Medulla oblongata (tissue), 1 donor: ENCODE measurements around the gene NUDT7.

Experiments used
- DNase-seq: peaks from one replicate; pipeline ENCODE4 v3.0.0-alpha.2; 2015; ENCODE audit errors: extremely low spot score

The NUDT7 gene

GRCh38 chr16:77722309-77723107 is at the start of gene NUDT7:
NUDT7 (plus strand) TSS chr16:77722514; CDS start chr16:77722583, 69 bp downstream.
- DNase-seq = peak; percentile 97

DNA sequence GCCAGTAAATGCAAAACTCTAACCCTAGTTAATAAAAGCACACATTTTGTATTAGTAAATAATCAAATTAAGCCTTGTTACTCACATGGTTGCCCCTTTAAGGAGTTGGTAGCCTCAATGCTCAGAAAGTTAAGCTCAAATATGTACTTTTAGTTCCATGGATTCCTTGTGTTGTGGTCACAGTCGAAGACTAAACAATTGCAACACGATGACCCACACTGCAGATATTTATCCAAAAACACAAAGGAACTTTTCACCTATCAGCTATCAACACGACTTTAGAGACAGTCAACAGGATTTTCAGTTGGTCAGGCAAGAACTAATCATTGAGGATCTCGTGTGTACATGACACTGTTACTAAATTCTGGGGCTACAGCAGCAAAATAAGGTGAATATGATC is 47.4 kb upstream of the NUDT7 start:
- DNase-seq = no peak

- peak; percentile 89 for DNase-seq
These were observed 46.6 kb upstream of the NUDT7 start for GRCh38 chr16:77675464-77676324.

GRCh38 chr16:77677129-77677528 is 45.2 kb upstream of the NUDT7 start:
- DNase-seq = no peak

- DNase-seq = no peak
These were observed 42.9 kb upstream of the NUDT7 start for GRCh38 chr16:77679391-77679790.

GRCh38 chr16:77679901-77680300 is 42.4 kb upstream of the NUDT7 start:
- no peak for DNase-seq

DNA sequence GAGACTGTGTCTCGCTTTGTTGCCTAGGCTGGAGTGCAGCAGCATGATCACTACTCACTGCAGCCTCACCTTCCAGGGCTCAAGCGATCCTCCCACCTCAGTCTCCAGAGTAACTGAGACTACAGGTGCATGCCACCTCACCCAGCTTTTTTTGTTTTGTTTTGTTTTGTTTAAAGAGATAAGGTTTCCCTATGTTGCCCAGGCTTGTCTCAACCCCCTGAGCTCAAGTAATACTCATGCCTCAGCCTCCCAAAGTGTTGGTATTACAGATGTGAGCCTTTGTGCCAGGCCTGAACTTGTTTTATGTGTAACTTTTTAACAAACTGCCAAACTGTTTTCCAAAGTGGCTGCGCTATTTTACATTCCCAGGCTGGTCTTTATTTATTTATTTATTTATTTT is 41.8 kb upstream of the NUDT7 start:
- DNase-seq = no peak

DNA sequence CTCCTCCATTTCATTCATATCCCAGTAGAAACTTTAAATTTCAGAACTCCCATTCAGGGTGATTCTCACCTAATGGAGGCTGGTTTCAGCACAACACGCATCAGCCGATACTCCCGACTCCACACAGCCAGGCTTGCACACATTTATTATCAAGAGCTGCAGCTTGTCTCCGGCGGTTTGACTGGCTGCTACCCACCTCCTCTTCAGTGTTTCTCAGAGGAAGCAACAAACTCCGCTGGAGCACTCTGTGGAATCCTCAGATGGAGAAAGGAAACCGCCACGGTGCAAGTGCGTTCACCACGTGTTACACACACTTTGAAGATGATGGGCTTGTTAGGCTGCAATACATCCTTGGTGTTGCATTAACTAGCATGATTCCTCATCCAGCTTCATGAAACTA is 39.7 kb upstream of the NUDT7 start:
- DNase-seq = no peak

DNA sequence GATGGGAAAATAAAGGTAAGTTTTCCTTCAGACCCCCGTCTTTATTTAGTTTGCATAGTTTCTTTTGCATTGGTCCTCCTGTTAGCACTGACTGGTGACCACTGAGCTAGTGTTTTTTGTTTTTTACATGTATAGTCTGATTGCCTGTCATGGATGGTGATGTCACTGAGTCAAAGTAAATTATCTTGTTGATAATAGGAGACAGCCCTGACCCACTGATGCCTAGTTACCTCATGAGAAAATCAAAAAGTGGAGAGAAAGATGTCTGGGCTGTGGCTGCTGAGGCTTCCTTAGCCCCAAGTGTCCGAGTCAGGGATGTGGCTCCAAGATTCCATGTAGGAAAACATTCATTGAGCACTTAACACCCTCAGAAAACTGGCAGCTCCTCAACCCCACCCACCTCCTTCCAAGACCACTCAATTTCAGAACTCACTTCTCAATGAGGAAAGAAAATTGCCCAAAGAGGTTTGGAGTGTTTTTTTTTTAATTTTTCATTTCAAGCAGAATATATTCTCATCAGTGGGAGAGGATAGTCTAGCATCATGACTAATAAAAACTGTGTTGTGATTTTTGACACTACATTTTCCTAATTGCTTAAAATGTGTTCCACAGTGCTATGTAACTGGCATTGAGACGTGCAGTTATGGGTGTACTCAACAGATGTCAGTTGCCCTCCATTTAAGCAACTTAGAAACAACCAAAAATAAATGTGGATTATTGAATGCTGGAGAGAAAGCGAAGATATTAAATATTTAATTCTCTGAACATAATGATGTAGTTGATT is 38.7 kb upstream of the NUDT7 start:
- no peak for DNase-seq

GRCh38 chr16:77684181-77684526 is 38.2 kb upstream of the NUDT7 start:
- no peak for DNase-seq

GRCh38 chr16:77686385-77686784 is 35.9 kb upstream of the NUDT7 start:
- no peak for DNase-seq

GRCh38 chr16:77689971-77690370 is 32.3 kb upstream of the NUDT7 start:
- DNase-seq = no peak

GRCh38 chr16:77690416-77690815 is 31.9 kb upstream of the NUDT7 start:
- no peak for DNase-seq

DNA sequence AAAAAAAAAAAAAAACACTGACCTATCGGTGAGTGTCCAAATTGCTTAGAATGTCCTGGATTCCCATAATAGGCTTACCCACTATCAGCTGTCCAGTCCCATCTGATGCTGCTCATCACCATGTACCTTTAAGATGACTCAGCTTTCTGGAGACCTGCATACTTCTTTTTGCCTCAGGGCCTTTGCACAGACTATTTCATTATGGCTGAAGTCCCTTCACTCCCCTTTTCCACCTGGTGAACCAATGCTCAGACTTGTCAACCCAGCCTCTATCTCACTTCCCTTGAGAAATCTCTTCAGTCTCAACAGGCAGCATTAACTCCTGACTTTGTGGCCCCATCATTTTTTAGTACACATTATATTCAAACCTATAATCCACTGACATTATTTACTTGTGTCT is 29.7 kb upstream of the NUDT7 start:
- no peak for DNase-seq

DNA sequence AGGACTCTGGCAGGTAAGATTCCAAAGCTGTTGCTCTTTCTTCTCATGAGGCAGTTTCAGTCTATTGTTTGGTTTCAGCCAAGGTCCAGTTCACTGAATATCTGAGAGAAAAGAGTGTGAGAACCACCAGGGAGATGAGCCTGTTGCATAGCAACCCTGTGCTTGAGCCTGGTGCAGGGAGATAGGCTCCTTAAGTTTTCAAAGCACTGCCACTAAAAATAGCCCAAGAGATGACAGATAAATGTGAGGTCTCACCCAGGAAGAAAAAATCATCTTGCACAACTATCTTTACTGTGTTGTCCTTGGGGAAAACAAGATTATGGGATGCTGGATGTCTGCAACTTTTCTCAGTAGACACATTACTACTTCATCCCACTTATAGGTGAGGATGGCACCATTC is 26.2 kb upstream of the NUDT7 start:
- DNase-seq = no peak

DNA sequence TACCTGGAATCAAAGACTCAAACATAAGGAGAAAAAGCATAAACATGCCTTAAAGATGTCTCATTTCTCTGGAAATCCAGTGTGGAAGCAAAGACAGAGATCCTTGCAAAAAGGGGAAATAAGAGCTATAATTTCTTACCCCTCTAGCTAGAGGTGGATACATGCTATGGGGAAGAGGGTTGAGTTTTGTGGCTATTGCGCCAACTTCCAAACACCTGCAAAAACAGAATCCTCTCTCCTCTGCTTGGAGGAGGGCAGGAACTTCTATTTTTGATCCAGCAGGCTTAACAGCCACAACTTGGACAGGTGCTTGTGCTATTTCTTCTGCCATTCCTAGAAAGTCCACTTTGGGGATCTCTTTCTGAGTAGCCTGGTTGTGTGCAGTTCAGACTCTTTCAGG is 21.5 kb upstream of the NUDT7 start:
- DNase-seq = no peak

DNA sequence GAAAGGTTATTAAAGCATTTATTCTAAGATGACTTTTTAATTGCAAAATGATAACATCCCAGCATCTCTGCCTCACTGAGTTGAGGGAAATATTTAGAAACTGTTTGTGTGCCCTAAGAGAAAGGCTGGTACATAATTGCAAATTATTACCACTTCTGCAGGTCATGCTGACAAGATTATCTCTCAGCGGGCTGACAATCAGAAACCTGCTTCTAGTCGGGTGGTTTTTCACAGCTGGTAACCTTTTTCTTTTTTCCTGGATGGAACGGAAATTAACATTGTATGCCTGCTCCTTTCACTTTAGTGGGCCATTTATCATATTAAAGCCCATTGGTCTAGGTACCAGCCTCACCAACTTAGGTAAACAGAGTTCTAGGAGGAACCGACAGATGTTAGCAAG is 17.0 kb upstream of the NUDT7 start:
- DNase-seq = no peak

DNA sequence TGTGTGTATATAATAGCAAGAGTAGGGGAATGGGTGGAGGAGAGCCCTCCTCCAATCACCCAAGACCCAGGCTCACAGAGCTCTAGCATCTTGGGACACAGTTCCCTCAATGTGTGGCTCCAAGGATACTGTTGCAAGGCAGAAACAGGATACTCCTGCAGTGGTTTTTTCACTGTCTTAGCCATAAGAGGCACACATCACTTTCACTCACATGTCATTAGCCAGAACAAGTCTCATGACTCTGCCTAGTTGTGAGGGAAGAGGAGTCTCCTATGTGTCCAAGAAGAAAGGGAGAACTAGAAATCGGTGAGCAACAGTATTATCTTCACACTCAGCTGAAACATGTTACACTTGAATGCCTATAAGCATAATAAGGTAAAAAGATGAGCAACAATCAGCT is 11.1 kb upstream of the NUDT7 start:
- DNase-seq = no peak

DNA sequence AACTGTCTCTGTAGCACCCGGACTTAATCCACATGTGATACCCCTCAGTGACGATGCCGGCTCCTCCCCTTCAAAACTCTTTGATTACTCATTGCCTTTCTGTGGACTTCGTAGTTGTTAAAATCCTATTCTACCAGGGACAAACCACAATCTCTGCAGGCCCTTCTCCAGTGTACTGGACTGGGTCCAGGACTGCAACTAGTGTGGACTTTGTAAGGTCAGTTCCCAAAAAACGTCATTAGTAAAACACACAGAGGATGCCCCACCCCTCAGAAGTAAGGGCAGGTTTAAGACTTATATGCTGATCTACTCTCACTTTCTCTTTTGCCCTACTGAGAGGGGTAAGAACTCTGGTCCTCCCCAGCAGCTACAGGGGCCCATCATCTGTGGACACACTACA is 10.5 kb upstream of the NUDT7 start:
- no peak for DNase-seq

- no peak for DNase-seq
These were observed 7.2 kb upstream of the NUDT7 start for GRCh38 chr16:77715145-77715544.

DNA sequence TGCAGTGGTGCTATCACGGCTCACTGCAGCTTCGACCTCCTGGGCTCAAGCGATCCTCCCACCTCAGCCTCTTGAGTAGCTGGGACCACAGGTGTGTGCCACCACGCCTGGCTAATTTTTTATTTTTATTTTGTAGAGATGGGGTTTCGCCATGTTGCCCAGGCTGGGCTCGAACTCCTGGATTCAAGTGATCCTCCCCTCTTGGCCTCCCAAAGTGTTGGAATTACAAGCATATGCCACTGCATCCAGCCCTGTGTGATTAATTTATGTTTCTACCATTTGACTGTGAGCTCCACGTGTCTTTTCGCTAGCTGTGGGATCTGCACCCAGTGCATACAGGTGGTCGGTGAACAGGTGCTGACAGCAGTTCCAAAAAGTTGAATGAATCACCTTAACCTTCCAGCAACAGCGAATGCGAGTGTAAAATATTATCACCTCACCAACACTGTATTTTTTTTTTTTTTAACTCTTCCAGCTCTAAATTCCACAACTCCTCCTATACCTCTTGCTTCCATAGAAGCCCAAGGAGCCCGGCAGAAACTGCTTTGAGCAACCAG is 484 bp upstream of the NUDT7 start:
- no peak for DNase-seq

- peak; percentile 37 for DNase-seq
These were observed 797 bp downstream of the NUDT7 start for GRCh38 chr16:77723108-77723514.
